Osteoblast (primary cell): ENCODE measurements around the gene XYLT1. TPM values are rescaled to one million over a fixed set of nuclear protein-coding genes. Genes with fewer than 3 reads are reported as not detected.

Experiments used
- DNase-seq: peaks from one replicate; pipeline ENCODE4 v3.0.0; 2011; ENCODE audit warnings: low spot score, mixed read lengths; ENCODE audit not compliant: insufficient read length; ENCODE audit errors: missing footprints
- H2AFZ ChIP-seq: 2 replicates; pipeline ENCODE4 v1.6.0; 2011; ENCODE audit warnings: mild to moderate bottlenecking, low read length
- H3K27ac ChIP-seq: 2 replicates; pipeline ENCODE4 v1.5.1; 2011; ENCODE audit warnings: mild to moderate bottlenecking, low read depth, low read length, moderate library complexity
- H3K27me3 ChIP-seq: 2 replicates; pipeline ENCODE4 v1.6.0; 2012; ENCODE audit warnings: mild to moderate bottlenecking, control low read depth, inconsistent platforms, low read length, moderate library complexity; ENCODE audit not compliant: insufficient read depth
- H3K36me3 ChIP-seq: 2 replicates; pipeline ENCODE4 v1.5.1; 2011; ENCODE audit warnings: mild to moderate bottlenecking, low read length, control low read depth, moderate library complexity; ENCODE audit not compliant: insufficient read depth
- H3K4me1 ChIP-seq: 2 replicates; pipeline ENCODE4 v1.5.1; 2011; ENCODE audit warnings: mild to moderate bottlenecking, low read length, control low read depth, moderate library complexity; ENCODE audit not compliant: insufficient read depth
- H3K4me2 ChIP-seq: 2 replicates; pipeline ENCODE4 v1.6.0; 2011; ENCODE audit warnings: mild to moderate bottlenecking, low read length; ENCODE audit not compliant: insufficient read depth
- H3K4me3 ChIP-seq: fragments of 200-600 bp; sonication (generic); 3 replicates; pipeline ENCODE4 v1.5.1; 2012; ENCODE audit warnings: mild to moderate bottlenecking, low read length, inconsistent platforms; ENCODE audit not compliant: insufficient read depth
- H3K79me2 ChIP-seq: 2 replicates; pipeline ENCODE4 v1.6.0; 2012; ENCODE audit warnings: mild to moderate bottlenecking, low read length, control low read depth, inconsistent platforms; ENCODE audit not compliant: insufficient read depth
- H3K9me3 ChIP-seq: 2 replicates; pipeline ENCODE4 v1.5.1; 2011; ENCODE audit warnings: low read depth, low read length, control low read depth
- H4K20me1 ChIP-seq: 2 replicates; pipeline ENCODE4 v1.6.0; 2012; ENCODE audit warnings: mild to moderate bottlenecking, low read length, control low read depth; ENCODE audit not compliant: insufficient read depth
- total RNA-seq: library from RNA; depleted of rRNA; stranded (reverse); fragments of >200 nt; gene quantifications from 2 replicates; pipeline ENCODE4 v1.2.3, GENCODE V29; 2012
- TF ChIP-seq, protein P1 (sequence below): IDR thresholded peaks from 2 replicates; pipeline ENCODE4 v1.5.1; 2011; ENCODE audit warnings: mild to moderate bottlenecking, low read depth, low read length, moderate library complexity; ENCODE audit errors: extremely low read depth

The XYLT1 gene
- total RNA-seq, 1 donor: 43.4 TPM

DNA sequence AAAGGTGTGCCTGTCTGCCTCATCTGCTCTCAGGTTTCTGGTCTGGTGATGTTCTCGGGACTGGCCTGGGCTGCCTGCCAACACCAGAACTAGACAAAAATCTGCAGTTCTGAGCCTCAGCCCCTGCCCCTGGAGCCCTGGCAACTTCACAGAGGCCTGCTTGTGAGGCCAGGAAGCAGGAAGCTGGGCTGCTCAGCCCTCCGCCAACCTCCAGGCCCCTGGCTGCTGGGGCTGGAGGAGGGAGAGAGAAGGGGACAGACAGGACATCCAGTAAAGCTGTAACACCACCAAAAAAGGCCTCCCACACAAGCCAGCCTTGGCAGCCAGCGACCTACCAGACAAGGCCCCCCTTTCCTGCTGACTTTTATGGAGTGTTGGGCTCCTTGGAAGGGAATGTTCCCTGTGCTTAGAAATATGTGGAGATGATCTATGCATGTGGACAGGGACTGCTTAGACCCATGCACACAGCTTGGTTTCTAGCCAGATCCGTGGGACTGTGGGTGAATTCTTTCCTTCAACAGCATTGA lies 157.6 kb downstream of the XYLT1 start:
- no peak overlapping the region for H3K4me2 ChIP-seq
- no peak overlapping the region for H3K4me3 ChIP-seq
- no peak overlapping the region for H3K27ac ChIP-seq
- no peaks in the 10 kb centered on the region for H3K27me3 ChIP-seq
- DNase-seq: no peak
- peaks cover 59% of the 10 kb centered on the region for H4K20me1 ChIP-seq
- no peak overlapping the region for H2AFZ ChIP-seq
- peaks cover 7% of the 10 kb centered on the region for H3K4me1 ChIP-seq
- TF ChIP-seq, protein P1, sequence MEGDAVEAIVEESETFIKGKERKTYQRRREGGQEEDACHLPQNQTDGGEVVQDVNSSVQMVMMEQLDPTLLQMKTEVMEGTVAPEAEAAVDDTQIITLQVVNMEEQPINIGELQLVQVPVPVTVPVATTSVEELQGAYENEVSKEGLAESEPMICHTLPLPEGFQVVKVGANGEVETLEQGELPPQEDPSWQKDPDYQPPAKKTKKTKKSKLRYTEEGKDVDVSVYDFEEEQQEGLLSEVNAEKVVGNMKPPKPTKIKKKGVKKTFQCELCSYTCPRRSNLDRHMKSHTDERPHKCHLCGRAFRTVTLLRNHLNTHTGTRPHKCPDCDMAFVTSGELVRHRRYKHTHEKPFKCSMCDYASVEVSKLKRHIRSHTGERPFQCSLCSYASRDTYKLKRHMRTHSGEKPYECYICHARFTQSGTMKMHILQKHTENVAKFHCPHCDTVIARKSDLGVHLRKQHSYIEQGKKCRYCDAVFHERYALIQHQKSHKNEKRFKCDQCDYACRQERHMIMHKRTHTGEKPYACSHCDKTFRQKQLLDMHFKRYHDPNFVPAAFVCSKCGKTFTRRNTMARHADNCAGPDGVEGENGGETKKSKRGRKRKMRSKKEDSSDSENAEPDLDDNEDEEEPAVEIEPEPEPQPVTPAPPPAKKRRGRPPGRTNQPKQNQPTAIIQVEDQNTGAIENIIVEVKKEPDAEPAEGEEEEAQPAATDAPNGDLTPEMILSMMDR: no peak
- peaks cover 14% of the 10 kb centered on the region for H3K79me2 ChIP-seq
- H3K9me3 ChIP-seq: no peaks in the 10 kb centered on the region
- H3K36me3 ChIP-seq: no peaks in the 10 kb centered on the region

GRCh38 chr16:17312094-17312710 lies 158.6 kb downstream of the XYLT1 start:
- H3K27me3 ChIP-seq: no peaks in the 10 kb centered on the region
- DNase-seq: no peak
- H3K4me3 ChIP-seq: no peak overlapping the region
- H3K79me2 ChIP-seq: peaks cover 14% of the 10 kb centered on the region
- H4K20me1 ChIP-seq: peaks cover 60% of the 10 kb centered on the region
- no peak overlapping the region for H3K27ac ChIP-seq
- no peak overlapping the region for H3K4me2 ChIP-seq
- peaks cover 3% of the 10 kb centered on the region for H3K4me1 ChIP-seq
- no peaks in the 10 kb centered on the region for H3K9me3 ChIP-seq
- no peak overlapping the region for H2AFZ ChIP-seq
- no peaks in the 10 kb centered on the region for H3K36me3 ChIP-seq
- TF ChIP-seq, protein P1: no peak

GRCh38 chr16:17311333-17312093 lies 159.2 kb downstream of the XYLT1 start:
- Histone ChIP-seq H3K9me3 (no peaks in the 10 kb centered on the region), H3K4me2 (no peak overlapping the region), H3K36me3 (no peaks in the 10 kb centered on the region), H3K27ac (no peak overlapping the region), H3K79me2 (peaks cover 14% of the 10 kb centered on the region), H2AFZ (no peak overlapping the region), H3K27me3 (no peaks in the 10 kb centered on the region), H4K20me1 (peaks cover 64% of the 10 kb centered on the region), H3K4me1 (peaks cover 3% of the 10 kb centered on the region), H3K4me3 (no peak overlapping the region)
- DNase-seq: no peak
- TF ChIP-seq, protein P1: no peak

DNA sequence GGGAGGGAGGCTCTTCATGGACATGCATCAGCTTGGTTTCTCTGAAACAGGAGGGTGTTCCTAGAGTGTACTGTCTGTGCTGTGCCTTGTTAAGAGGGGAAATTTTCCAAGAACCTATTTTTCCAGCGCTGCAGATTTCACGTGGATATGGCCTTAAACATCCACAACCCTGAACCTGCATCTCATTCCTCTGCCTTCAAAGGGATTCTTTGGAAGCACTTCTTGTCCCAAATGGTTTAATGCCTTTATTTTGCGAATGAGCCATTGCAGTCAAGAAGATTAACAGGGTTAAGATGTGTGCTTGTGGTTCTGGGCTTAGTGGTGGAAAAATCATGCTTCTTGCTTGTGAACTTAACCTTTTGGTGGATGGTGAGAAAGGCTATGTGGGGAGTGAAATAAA lies 161.2 kb downstream of the XYLT1 start:
- H3K27ac ChIP-seq: no peak overlapping the region
- H3K9me3 ChIP-seq: no peaks in the 10 kb centered on the region
- TF ChIP-seq, protein P1: no peak
- H3K4me2 ChIP-seq: no peak overlapping the region
- H4K20me1 ChIP-seq: peaks cover 60% of the 10 kb centered on the region
- no peak overlapping the region for H2AFZ ChIP-seq
- no peaks in the 10 kb centered on the region for H3K36me3 ChIP-seq
- H3K79me2 ChIP-seq: peaks cover 2% of the 10 kb centered on the region
- H3K27me3 ChIP-seq: no peaks in the 10 kb centered on the region
- DNase-seq: no peak
- peaks cover 3% of the 10 kb centered on the region for H3K4me1 ChIP-seq
- H3K4me3 ChIP-seq: no peak overlapping the region
